AG09309 (cell line): Measurements from ENCODE around the gene KIF2A.

ENCODE experiments used
- DNase-seq: peaks from one replicate; pipeline ENCODE4 v3.0.0-alpha.2; 2010; ENCODE audit warnings: low read depth
- H3K4me3 ChIP-seq: 2 replicates; pipeline ENCODE4 v1.5.1; 2011; ENCODE audit warnings: mild to moderate bottlenecking, low read depth, low read length, moderate library complexity; ENCODE audit not compliant: control insufficient read depth
- TF ChIP-seq, protein P1 (sequence below): IDR thresholded peaks from 2 replicates; pipeline ENCODE4 v1.5.1; 2011; ENCODE audit warnings: mild to moderate bottlenecking, low read depth, low read length, inconsistent platforms; ENCODE audit not compliant: insufficient read depth, control insufficient read depth; ENCODE audit errors: missing control alignments

Gene KIF2A

DNA sequence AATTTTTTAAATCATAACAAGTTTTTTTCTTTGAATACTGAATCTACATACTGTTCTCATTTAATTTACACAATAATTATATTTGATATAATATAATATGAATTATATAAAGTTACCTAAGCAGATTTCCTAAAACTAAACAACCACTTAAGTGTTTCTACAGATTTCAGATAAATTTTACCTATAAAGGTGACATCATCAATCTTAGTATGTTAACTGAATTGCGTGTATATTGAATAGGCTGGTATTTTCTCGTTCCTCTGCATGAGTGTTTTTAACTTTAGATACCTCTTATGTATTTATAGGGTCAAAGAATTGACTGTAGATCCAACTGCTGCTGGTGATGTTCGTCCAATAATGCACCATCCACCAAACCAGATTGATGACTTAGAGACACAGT lies 67.4 kb downstream of the KIF2A start:
- TF ChIP-seq, protein P1, sequence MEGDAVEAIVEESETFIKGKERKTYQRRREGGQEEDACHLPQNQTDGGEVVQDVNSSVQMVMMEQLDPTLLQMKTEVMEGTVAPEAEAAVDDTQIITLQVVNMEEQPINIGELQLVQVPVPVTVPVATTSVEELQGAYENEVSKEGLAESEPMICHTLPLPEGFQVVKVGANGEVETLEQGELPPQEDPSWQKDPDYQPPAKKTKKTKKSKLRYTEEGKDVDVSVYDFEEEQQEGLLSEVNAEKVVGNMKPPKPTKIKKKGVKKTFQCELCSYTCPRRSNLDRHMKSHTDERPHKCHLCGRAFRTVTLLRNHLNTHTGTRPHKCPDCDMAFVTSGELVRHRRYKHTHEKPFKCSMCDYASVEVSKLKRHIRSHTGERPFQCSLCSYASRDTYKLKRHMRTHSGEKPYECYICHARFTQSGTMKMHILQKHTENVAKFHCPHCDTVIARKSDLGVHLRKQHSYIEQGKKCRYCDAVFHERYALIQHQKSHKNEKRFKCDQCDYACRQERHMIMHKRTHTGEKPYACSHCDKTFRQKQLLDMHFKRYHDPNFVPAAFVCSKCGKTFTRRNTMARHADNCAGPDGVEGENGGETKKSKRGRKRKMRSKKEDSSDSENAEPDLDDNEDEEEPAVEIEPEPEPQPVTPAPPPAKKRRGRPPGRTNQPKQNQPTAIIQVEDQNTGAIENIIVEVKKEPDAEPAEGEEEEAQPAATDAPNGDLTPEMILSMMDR: no peak
- DNase-seq: no peak
- H3K4me3 ChIP-seq: no peak overlapping the region

DNA sequence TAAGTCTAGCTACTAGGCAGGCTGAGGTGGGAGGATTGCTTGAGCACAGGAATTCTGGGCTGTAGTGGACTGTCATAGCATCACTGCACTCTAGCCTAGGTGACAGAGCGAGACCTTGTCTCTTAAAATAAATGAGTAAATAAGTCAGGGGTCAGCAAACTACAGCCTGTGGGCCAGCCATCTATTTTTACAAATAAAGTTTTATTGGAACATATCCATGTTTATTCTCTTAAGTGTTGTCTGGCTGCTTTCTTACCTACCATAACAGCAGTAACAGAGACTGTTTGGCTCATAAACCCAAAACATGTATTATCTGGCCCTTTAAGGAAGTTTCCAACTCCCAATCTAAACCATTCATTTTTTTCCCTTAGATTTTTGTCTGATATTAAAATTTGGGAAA lies 68.1 kb downstream of the KIF2A start:
- H3K4me3 ChIP-seq: no peak overlapping the region
- TF ChIP-seq, protein P1: no peak
- DNase-seq: no peak

DNA sequence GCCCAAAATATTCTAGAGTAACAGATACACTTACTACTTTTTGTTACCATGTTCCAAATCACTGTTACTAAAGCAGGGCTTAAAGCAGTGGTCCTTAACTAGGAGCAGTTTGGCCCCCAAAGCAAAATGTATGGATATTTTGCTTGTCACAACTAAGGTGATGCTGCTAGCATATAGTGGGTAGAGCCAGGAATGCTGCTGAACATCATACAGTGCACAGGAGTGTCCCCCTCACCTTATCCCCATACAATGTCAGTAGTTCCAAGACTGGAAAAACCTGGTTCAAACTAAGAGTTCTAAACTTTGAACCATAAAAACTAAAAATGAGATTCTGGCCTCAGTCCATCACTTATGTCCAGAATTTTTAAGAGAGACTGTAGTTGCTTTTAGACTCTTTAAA lies 69.6 kb downstream of the KIF2A start:
- TF ChIP-seq, protein P1: no peak

DNA sequence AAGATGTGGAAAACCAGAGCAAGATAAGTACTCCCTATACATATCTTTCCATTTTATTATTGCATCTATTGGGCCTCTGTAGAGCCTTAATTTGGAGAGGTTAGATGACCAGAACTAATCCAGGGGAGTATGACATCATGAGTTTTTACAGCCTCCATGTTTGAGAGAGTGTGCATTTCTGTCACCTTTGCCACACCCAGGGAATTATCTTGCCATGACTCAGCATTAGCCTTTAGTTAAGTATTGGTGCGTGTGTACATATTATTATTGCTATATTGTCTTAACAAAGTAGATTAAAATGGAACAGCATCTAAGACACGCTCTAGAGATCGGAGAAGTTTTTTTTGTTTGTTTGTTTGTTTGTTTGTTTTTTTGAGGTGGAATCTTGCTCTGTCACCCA lies 70.1 kb downstream of the KIF2A start:
- TF ChIP-seq, protein P1: no peak
- no peak overlapping the region for H3K4me3 ChIP-seq
- no peak for DNase-seq

More for the DNA sequence above, 69.6 kb downstream of the KIF2A start:
- no peak for DNase-seq
- no peak overlapping the region for H3K4me3 ChIP-seq

DNA sequence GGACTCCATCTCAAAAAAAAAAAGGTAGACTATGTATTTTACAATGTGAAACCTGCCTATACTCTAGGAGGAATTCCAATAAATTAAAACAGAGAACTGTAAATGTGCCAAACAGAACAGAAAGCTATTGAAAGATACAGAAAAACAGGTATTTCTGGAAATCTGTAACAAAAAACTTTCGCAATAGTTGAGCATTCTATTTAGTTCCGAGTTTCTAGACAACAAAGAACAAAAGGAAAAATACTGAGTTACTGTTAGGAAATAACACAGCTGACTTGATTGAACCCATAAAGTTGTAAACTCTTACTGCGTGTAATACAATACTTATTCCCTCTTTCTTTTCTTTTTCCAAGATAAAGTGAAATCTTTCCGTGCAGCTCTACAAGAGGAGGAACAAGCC lies 79.1 kb downstream of the KIF2A start:
- TF ChIP-seq, protein P1: no peak
- no peak overlapping the region for H3K4me3 ChIP-seq
- no peak for DNase-seq

DNA sequence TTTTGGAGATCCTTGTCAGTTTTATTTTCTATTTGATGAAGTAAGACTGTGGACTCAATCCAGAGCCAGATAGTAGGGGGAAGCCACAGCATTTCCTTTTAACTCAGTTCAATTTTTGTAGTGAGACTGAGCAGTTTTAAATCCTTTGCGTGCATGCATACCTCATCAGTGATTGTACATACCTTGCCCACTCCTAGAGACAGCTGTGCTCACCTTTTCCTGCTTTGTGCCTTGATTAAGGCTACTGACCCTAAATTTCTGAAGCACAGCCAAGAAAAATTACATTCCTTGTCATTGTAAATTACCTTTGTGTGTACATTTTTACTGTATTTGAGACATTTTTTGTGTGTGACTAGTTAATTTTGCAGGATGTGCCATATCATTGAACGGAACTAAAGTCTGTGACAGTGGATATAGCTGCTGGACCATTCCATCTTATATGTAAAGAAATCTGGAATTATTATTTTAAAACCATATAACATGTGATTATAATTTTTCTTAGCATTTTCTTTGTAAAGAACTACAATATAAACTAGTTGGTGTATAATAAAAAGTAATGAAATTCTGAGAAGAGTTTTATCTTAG lies 79.9 kb downstream of the KIF2A start:
- TF ChIP-seq, protein P1: no peak
- no peak overlapping the region for H3K4me3 ChIP-seq
- DNase-seq: no peak

DNA sequence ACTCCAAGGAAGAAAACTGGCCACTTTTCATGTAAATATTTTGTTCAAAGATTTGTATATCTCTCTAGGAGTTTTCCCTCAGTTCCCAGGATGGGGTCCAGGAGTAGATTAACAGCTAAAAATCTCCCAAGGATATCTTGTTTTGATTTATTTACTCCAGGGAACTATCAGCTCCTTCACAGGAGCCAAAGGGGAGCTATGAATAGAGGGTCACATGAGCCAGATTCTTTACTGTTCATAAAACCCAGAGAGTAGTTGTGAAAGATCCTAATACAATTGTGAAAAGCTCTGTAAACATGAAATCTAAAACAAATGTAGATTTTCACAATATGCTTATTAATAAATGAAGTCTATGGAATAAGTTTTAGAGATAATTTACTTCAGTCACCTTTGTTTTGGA lies 80.8 kb downstream of the KIF2A start:
- DNase-seq: no peak
- no peak overlapping the region for H3K4me3 ChIP-seq
- TF ChIP-seq, protein P1: no peak
